ENCODE measurements around the gene PYURF. TPM values are rescaled to one million over a fixed set of nuclear protein-coding genes. Genes with fewer than 3 reads are reported as not detected.

The PYURF gene
- total RNA-seq, 1 experiment from 2014 or later: 45.3 TPM

DNA sequence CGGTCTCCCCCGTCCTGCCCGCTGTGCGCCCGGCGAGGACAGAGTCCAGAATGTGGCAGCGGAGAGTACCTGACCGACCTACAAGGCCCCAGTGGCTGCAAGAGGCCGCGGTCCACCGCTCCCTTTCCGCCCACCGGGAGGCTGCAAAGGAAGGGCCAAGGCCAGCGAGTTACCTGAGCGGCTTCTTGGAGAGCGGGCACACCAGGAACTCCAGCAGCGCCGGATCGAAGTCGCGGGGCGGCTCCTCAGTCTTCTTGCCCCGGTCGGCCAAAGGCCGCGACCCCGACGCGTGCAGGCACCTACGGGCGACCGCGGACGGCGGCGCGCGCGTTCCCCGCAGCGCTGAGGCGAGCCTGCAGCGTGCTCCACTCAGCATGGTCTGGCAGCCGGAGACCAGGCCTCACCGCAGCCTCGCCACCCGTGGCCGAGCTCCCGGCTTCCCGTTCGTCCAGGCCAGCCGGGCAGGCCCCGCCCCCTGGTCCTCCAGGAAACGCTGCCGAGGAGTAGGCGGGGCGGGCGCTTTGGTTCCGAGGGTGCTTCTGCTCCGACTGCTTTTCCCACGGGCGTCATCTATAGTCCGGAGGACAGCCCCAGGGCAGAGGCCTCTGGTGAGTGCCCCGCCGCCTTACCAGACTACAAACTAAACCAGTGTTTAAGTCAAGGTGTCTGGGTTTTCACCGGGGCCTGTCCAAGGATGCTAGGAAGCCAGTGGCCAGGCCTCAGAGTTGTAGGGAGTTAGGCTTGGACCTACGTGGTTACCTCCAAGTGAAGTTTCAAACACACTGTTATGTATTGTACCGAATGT lies at the start of gene PYURF (continued):
- TF ChIP-seq, protein P1, sequence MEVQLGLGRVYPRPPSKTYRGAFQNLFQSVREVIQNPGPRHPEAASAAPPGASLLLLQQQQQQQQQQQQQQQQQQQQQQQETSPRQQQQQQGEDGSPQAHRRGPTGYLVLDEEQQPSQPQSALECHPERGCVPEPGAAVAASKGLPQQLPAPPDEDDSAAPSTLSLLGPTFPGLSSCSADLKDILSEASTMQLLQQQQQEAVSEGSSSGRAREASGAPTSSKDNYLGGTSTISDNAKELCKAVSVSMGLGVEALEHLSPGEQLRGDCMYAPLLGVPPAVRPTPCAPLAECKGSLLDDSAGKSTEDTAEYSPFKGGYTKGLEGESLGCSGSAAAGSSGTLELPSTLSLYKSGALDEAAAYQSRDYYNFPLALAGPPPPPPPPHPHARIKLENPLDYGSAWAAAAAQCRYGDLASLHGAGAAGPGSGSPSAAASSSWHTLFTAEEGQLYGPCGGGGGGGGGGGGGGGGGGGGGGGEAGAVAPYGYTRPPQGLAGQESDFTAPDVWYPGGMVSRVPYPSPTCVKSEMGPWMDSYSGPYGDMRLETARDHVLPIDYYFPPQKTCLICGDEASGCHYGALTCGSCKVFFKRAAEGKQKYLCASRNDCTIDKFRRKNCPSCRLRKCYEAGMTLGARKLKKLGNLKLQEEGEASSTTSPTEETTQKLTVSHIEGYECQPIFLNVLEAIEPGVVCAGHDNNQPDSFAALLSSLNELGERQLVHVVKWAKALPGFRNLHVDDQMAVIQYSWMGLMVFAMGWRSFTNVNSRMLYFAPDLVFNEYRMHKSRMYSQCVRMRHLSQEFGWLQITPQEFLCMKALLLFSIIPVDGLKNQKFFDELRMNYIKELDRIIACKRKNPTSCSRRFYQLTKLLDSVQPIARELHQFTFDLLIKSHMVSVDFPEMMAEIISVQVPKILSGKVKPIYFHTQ (CRISPR knock-in tag; IDR thresholded peaks at IDR 0.05): no peak
- TF ChIP-seq HMGA2 (CRISPR knock-in tag; IDR thresholded peaks at IDR 0.05) (no peak), ZNF396 (CRISPR knock-in tag; IDR thresholded peaks at IDR 0.05; ENCODE audit: borderline replicate concordance) (no peak), SP1 (CRISPR knock-in tag; conservative IDR thresholded peaks at IDR 0.05) (peak; percentile 99), FOXJ3 (CRISPR knock-in tag; IDR thresholded peaks at IDR 0.05; ENCODE audit: borderline replicate concordance) (no peak), NR3C1 (CRISPR knock-in tag; conservative IDR thresholded peaks at IDR 0.05; ENCODE audit: low read depth) (no peak), ZSCAN18 (CRISPR knock-in tag; IDR thresholded peaks at IDR 0.05) (no peak), GABPB1 (CRISPR knock-in tag; IDR thresholded peaks at IDR 0.05) (peak; percentile 81), ELF4 (CRISPR knock-in tag; IDR thresholded peaks at IDR 0.05; ENCODE audit: low read depth) (peak; percentile 83; the same call in 1 of the 2 replicates), RORB (CRISPR knock-in tag; IDR thresholded peaks at IDR 0.05) (no peak), ZNF532 (CRISPR knock-in tag; IDR thresholded peaks at IDR 0.05; ENCODE audit: borderline replicate concordance) (no peak), ETV6 (CRISPR knock-in tag; IDR thresholded peaks at IDR 0.05) (peak; percentile 91), ZNF232 (CRISPR knock-in tag; IDR thresholded peaks at IDR 0.05) (0 out of 2 replicates have a peak, but pooled peaks have one; percentile 89), SMAD3 (CRISPR knock-in tag; IDR thresholded peaks at IDR 0.05; ENCODE audit: borderline replicate concordance) (peak; percentile 70; the same call in 1 of the 2 replicates), NR1H2 (CRISPR knock-in tag; IDR thresholded peaks at IDR 0.05) (no peak; the same call in 1 of the 2 replicates), TEAD4 (CRISPR knock-in tag; IDR thresholded peaks at IDR 0.05) (peak; percentile 73; the same call in 1 of the 2 replicates), NFE2L1 (CRISPR knock-in tag; IDR thresholded peaks at IDR 0.05) (peak; percentile 89; the same call in 1 of the 2 replicates), SMAD4 (CRISPR knock-in tag; IDR thresholded peaks at IDR 0.05) (peak; percentile 75; the same call in 1 of the 2 replicates), MXD4 (CRISPR knock-in tag; IDR thresholded peaks at IDR 0.05; ENCODE audit: borderline replicate concordance) (no peak)
- TF ChIP-seq, protein P2, sequence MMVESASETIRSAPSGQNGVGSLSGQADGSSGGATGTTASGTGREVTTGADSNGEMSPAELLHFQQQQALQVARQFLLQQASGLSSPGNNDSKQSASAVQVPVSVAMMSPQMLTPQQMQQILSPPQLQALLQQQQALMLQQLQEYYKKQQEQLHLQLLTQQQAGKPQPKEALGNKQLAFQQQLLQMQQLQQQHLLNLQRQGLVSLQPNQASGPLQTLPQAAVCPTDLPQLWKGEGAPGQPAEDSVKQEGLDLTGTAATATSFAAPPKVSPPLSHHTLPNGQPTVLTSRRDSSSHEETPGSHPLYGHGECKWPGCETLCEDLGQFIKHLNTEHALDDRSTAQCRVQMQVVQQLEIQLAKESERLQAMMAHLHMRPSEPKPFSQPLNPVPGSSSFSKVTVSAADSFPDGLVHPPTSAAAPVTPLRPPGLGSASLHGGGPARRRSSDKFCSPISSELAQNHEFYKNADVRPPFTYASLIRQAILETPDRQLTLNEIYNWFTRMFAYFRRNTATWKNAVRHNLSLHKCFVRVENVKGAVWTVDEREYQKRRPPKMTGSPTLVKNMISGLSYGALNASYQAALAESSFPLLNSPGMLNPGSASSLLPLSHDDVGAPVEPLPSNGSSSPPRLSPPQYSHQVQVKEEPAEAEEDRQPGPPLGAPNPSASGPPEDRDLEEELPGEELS (CRISPR knock-in tag; IDR thresholded peaks at IDR 0.05): peak; percentile 95
- TF ChIP-seq, protein P3, sequence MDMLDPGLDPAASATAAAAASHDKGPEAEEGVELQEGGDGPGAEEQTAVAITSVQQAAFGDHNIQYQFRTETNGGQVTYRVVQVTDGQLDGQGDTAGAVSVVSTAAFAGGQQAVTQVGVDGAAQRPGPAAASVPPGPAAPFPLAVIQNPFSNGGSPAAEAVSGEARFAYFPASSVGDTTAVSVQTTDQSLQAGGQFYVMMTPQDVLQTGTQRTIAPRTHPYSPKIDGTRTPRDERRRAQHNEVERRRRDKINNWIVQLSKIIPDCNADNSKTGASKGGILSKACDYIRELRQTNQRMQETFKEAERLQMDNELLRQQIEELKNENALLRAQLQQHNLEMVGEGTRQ (CRISPR knock-in tag; IDR thresholded peaks at IDR 0.05): peak; percentile 55
- TF ChIP-seq, protein P4, sequence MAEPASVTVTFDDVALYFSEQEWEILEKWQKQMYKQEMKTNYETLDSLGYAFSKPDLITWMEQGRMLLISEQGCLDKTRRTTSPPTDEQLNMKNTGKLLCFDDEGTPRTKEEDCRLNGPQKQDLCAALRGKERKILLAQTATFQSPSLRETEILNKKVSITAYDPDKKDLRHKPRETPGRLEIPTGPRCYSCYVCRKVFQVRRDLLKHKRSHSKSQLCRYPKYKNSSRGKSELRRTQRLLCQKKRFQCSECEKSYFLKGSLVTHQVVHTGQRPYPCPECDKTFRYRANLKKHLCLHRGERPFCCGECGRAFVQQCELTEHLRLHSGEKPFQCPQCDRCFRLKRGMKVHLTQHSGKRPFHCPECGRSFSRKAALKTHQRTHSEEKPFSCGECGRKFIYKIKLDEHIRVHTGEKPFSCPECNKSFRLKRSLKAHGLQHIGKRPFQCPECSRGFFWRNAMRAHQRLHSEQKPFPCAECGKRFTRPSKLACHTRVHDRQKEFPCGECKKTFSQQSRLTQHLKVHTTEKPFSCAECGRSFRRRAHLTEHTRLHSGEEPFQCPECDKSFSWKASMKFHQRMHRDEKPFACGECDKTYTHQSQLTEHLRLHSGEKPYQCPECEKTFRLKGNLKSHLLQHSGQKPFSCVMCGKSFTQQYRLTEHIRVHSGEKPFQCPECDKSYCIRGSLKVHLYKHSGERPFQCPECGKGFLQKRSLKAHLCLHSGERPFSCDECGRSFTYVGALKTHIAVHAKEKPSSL (CRISPR knock-in tag; conservative IDR thresholded peaks at IDR 0.05): no peak

Measured in WTC11 (cell line).